HG02798 (cell line): ENCODE data around the gene ERBB2.
"Not testable (repeated sequence)": the region's sequence is repeated elsewhere in the genome, so short reads cannot be mapped to it uniquely, and the experiment has no call there.

Source experiments
- ATAC-seq: cut with Tn5 transposase; IDR thresholded peaks from one replicate; pipeline ENCODE4 v1.9.1; 2021; ENCODE audit warnings: mild to moderate bottlenecking; ENCODE audit not compliant: unreplicated experiment, poor library complexity

ERBB2 gene

DNA sequence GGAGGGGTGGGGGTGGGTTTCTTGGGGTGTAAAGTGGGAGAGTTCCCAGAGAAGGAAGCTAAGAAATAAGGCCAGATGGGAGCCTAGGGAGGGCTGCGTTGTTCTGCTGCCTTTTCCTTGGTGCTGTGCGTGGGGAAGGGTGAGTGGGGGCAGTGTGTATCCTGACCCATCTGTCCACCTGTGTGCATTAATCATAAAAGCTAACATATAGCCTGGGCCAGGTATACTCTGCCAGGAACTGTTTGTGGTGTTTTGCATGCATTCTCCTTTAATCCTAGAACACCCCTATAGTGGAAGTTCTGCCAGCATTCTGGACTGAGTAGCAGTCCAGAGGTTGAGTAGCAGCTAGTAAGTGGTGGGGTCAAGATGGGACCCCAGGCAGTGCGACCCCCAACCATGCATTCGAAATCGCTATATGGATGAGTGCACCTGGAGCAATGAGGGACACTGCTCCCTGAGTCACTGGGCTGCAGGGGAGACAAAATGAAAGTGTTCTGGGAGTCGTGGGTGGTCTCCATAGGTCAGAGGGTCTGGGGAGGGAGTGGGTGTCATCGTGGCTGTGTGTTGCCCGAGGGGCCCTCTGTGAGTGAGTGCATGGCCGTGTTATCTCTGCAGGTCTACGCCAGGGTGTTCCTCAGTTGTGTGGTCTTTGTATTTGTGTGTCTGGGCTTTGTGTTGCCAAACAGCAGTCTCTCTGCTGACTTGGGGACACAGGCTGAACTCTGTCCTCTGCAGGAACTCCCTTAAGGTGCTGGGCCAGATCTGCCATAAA, 1.3 kb downstream of the ERBB2 start:
- no peak for ATAC-seq

DNA sequence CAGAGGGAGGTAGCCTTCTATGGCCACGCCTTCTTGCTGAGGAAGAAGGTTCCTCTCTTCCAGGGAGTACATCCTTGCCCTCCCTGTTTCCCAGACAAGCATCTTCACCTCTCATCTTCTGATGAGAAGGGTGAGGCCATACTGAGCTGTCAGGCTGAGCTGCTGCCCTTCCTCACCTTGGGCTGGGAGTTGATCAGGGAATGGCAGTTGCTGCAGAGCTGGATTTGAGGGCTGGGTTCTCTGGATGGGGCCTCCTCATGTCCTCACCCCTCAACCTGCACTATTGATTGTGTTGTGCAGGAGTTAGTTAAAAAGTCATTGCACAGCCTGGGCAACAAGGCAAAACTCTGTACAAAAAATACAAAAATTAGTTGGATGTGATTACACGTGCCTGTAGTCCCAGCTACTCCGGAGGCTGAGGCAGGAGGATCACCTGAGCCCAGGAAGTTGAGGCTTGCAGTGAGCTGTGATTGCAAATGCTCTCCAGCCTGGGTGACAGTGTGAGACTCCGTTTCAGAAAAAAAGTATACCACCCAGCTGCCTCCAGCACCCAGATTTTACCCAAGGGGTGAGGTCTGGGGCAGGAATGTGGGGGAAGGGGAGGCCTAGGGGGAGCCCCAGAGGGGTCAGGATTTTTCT, 2.0 kb downstream of the ERBB2 start:
- ATAC-seq, result no peak

DNA sequence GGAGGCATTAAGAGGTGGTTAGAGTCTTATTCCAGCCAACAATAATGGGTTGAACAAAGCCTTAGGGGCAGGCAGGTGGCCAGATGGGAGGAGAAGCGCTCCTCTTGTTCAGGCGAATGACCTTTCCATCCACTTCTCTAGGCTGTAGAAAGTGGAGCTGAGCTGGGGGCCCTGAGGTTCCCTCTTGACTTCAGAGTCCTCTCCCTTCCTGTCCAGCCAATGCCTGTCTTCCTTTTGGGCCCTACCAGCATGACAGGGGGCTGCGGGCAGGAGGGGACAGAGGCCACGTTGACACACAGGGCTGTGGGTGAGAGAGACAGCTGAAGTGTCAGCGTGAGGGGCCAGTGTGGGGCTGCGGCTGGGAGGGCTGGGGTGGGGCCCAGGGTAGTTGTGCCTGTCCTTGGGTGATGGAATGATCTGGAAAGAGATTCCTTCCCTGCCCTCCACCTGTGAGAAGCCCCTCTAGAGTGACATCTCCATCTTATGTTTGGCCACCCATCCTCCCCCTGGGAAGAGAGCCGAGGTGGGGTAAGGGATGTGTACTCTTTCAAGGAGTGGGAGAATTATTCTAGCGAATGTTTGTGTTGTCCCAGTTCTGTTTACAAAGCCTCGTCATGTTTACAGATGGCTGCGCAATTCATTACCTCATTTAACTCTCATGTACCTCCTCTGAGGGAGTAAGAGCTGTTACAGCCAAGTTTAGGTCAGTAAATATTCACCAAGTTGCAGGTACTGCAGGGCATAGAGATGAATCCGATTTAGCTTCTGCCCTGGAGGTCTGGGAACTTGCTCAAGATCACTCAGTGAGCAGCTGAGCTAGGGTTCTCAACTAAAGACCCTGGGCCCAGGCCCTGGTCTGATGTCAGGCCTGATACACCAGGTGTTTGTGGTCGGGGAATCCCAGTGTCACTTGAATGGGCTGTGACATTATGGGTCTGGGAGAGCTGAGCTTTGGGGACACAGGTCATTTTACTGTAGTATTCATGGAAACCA, 3.3 kb downstream of the ERBB2 start:
- ATAC-seq, result peak; percentile 72

DNA sequence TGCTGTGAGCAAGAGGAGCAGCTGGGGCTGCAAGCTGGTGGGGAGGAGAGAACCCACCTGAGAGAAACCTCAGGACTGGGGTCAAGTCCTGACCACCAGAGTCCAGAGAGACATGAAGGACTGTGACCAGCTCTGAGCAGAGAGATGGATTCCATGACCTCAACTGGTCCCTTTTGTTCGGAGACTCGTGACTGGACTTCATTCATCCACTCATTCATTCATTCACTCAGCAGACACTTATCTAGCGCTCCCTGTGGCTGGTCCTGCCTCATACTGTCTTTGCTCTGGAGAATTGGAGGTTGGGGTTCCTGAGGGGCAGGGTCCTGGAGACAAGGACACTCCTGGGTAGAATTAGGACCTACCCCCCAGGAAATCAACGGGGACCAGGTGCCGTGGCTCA, 4.0 kb downstream of the ERBB2 start:
- ATAC-seq, result no peak

DNA sequence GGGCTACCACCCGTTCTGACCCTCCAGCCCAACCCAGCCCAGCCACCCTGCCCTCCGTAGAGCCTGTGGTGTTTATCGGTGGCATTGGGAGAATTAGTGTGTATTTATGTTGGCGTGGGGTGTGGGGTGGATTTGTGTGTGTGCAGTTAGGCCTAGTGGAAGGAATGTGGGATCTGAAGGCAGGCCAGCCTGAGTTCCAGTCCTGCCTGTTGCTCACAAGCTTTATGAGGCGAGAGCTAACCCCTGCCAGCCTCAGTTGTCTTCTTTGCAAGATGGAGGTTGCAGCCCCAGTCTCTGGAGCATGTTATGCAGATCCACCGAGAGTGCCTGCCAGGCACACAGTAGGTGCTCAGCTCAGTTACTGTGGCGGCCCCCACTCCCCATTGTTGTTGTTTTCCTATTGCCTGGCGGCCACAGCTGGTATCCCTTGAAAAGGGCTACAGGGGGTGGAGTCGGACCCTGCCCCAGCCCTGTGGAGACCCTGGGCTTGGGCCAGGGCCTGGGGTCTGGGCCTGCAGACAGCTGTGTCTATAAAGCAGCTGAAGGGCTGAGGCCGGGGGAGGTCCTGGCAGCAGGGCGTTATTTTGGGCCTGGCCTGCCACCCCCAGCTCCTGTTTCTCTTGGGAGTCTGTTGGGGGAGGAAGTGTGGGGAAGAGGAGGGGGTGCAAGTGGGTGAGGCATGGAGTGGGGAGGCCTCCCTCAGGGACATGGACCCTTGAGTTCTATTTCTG, 5.1 kb downstream of the ERBB2 start:
- no peak for ATAC-seq

DNA sequence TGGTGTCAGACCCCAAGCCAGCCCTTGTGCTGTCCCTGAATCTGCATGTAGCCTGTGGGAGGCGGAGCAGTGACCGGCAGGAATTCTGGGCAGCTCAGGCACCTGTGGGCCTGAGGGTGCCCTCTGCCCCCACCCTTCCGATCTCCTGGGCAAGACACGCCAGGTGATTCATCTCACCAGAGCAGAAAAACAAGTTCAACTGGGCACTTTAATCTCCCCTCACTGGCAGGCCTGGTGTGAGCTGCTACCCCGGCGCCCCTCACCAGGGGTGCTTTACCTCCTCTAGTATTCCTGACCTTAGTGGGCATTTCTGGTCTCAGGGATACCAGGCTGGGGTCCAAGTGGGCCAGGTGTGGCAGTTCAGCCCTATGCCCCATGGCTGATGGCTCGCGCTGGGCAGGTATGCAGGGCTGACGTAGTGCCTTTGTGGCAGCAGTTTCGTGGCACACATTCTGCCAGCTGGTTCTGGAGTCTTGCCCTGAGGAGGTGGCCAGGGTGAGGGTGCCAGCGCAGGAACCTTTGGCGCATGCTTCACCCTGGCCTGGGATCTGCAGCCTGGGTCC, 6.0 kb downstream of the ERBB2 start:
- ATAC-seq, result no peak

DNA sequence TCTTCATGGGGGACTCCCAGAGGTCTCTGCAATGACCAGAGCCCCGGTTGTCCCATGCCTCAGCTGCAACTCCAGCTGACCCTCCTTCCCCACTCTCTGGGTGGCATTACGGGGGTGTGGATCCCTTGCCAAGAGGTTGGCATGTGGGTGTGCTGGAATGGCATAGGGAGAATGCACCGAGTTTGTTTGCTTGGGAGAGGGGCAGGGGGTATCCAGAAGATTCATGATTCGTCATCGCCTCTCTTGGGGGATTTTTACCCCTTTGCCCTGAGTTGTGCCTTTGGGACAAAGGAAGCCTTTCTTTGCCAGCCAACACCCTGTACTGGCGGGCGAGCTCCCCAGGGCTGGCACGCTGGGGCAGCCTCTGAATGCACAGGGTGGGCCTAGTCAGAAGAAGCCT, 6.5 kb downstream of the ERBB2 start:
- ATAC-seq, result no peak

DNA sequence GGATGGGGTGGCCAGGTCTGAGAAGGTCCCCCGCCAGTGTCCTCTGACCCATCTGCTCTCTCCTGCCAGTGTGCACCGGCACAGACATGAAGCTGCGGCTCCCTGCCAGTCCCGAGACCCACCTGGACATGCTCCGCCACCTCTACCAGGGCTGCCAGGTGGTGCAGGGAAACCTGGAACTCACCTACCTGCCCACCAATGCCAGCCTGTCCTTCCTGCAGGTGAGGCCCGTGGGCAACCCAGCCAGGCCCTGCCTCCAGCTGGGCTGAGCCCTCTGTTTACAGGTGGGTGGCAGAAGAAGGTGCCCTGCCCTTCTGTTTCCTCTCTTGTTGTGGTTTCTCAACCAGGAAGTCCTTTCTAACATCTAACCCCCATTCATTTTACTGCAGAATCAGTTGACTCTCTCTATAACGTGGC, 7.1 kb downstream of the ERBB2 start:
- no peak for ATAC-seq

DNA sequence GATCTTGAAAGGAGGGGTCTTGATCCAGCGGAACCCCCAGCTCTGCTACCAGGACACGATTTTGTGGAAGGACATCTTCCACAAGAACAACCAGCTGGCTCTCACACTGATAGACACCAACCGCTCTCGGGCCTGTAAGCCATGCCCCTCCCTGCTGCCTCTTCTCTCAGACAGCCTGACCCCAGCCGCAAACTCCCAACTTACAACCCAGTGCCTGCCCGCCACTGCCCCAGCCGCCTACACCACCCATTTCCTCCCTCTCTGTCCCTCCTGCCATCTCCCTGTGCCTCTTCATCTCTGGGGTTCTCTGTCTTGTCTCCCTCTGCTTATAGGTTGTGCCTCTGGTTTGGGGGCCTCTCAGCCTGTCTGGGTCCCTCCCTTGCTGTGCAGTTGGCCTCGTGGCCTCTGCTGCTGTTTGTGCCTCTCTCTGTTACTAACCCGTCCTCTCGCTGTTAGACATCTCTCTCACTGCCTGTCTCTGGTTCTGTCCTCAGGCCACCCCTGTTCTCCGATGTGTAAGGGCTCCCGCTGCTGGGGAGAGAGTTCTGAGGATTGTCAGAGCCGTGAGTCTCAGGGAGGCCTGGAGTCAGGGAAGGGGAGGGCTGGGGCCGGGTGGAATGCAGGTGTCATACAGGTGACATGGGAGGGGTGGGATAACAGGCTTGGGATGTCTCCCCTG, 9.6 kb downstream of the ERBB2 start:
- no peak for ATAC-seq

DNA sequence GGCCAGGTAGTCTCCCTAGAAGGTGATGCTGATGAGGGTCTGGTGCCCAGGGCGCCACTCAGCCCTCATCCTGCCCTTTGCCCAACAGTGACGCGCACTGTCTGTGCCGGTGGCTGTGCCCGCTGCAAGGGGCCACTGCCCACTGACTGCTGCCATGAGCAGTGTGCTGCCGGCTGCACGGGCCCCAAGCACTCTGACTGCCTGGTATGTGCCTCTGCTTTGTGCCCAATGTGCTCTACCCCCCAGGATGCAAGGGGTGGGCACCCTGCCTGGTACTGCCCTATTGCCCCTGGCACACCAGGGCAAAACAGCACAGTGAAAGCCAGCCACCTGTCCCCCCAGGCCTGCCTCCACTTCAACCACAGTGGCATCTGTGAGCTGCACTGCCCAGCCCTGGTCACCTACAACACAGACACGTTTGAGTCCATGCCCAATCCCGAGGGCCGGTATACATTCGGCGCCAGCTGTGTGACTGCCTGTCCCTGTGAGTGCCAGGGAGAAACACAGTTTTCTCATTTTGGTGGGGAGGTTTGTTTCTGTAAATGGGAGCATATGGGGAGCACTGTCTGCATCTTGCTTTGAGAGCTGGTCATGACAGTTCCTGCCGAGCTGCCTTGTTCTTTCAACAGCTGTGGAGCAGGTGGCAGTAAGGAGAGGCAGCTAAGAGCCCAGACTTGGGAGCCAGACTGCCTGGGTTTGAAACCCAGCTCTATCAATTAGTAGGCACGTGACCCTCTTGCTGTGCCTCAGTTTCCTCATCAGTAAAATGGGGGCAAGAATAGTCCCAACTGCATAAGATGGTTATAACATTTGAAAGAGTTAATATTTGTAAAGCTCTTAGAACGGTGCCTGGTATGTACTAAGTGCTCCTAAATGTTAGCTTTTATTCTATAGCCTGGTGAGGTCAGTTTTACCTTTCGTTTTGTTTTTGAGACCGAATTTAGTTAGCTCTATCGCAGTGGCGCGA, 10.4 kb downstream of the ERBB2 start:
- ATAC-seq, result no peak

DNA sequence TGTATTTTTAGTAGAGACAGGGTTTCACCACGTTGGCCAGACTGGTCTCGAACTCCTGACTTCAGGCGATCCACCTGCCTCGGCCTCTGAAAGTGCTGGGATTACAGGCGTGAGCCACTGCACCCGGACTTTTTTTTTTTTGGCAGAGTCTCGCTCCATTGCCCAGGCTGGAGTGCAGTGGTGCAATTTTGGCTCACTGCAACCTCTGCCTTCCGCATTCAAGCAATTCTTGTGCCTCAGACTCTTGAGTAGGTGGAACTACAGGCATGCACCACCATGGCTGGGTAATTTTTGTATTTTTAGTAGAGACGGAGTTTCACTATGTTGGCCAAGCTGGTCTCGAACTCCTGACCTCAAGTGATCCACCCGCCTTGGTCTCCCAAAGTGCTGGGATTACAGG, 11.2 kb downstream of the ERBB2 start:
- not testable (repeated sequence) for ATAC-seq

DNA sequence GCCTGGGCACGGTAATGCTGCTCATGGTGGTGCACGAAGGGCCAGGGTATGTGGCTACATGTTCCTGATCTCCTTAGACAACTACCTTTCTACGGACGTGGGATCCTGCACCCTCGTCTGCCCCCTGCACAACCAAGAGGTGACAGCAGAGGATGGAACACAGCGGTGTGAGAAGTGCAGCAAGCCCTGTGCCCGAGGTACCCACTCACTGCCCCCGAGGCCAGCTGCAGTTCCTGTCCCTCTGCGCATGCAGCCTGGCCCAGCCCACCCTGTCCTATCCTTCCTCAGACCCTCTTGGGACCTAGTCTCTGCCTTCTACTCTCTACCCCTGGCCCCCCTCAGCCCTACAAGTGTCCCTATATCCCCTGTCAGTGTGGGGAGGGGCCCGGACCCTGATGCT, 12.0 kb downstream of the ERBB2 start:
- no peak for ATAC-seq

DNA sequence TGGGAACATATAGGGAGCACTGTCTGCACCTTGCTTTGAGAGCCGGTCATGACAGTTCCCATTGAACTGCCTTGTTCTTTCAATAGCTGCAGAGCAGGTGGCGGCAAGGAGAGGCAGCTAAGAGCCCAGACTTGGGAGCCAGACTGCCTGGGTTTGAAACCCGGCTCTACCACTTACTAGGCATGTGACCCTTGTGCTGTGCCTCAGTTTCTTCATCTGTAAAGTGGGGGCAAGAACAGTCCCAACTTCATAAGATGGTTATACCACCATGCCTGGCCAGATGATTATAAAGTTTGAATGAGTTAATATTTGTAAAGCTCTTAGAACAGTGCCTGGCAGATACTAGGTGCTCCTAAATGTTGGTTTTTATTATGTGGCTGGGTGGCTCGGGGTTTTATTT, 14.4 kb downstream of the ERBB2 start:
- no peak for ATAC-seq

DNA sequence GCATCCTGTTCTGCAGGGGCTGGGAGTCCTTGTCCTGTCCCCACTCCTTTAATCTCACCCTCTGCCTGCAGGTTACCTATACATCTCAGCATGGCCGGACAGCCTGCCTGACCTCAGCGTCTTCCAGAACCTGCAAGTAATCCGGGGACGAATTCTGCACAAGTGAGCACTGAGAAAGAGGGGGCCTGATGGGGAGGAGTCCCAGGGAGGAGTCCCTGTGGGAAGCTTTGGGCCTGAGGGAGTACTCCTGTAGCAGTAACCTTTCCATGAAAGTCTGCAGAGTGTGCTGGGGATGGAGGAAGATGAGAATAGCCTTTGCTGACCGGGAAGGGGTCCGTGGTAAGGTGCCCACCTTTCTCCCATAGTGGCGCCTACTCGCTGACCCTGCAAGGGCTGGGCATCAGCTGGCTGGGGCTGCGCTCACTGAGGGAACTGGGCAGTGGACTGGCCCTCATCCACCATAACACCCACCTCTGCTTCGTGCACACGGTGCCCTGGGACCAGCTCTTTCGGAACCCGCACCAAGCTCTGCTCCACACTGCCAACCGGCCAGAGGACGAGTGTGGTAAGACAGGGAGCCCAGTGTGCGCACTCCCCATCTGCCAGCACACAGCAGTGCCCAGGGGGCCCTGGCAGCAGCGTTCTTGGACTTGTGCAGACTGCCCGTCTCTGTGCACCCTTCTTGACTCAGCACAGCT, 15.7 kb downstream of the ERBB2 start:
- ATAC-seq, result no peak

DNA sequence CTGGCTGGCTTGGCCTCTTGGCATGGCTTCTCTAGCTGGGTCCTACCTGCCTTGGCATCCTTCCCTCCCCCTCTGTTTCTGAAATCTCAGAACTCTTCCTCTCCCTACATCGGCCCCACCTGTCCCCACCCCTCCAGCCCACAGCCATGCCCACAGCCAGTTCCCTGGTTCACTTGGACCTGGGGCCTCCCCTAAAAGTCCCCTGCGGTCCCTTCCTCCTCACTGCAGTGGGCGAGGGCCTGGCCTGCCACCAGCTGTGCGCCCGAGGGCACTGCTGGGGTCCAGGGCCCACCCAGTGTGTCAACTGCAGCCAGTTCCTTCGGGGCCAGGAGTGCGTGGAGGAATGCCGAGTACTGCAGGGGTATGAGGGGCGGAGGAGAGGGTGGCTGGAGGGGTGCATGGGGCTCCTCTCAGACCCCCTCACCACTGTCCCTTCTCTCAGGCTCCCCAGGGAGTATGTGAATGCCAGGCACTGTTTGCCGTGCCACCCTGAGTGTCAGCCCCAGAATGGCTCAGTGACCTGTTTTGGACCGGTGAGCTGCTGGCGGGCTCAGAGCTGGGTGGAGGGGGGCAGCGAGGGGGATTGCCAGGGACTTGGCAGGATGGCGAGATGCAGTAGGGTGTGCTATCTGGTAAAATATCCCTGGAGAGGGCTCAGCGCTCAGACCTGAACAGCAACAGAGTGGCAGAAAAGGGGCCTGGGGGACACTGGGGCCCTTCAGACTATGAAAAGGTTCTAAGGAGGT, 16.4 kb downstream of the ERBB2 start:
- no peak for ATAC-seq

DNA sequence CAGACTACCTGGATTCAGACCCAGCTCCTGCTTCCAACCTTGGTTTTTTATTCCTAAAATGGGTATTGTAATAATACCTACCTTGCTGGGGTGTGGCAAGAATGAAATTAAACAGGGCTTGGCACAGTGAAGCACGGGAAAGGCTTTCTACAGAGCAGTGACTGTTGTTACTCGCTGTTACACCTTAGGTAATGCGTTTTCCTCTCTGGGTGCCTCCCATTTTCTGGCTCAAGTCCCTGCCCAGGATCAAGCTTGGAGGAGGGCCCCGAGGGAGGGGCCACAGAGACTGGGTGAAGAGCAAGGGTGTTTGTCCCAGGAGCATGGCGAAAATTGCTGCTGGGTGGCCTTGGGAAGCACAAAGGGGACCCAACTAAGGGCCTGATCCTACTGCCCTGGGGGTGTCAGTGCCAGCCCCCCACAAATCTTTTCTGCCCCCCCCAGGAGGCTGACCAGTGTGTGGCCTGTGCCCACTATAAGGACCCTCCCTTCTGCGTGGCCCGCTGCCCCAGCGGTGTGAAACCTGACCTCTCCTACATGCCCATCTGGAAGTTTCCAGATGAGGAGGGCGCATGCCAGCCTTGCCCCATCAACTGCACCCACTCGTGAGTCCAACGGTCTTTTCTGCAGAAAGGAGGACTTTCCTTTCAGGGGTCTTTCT, 17.1 kb downstream of the ERBB2 start:
- ATAC-seq, result no peak

DNA sequence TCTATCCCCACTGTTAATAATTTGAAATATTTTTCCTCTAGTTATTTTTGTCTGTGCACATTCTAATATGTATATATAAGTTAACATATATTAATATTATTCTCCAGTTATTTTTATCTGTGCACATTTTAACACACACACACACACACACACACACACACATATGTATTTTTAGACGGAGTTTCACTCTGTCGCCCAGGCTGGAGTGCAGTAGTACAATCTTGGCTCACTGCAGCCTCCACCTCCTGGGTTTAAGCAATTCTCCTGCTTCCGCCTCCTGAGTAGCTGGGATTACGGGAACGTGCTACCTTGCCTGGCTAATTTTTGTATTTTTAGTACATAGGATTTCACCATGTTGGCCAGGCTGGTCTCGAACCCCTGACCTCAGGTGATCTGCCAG, 17.8 kb downstream of the ERBB2 start:
- ATAC-seq, result no peak
